G401 (cell line): ENCODE data around the gene LRRC4. TPM values are rescaled to one million over a fixed set of nuclear protein-coding genes. Genes with fewer than 3 reads are reported as not detected.

Experiments
- DNase-seq: peaks from one replicate; pipeline ENCODE4 v3.0.0-alpha.2; 2015; ENCODE audit warnings: low spot score
- in situ Hi-C: cut with HindIII; loops from 2 replicates; pipeline ENCODE4 v1.10.0; 2016; ENCODE audit warnings: low sequenced_read_pairs, mixed read lengths
- total RNA-seq: library from RNA; depleted of rRNA; stranded (reverse); fragments of >200 nt; shearing (Covaris generic); gene quantifications from 2 replicates; pipeline ENCODE4 v1.2.3, GENCODE V29; 2014

LRRC4 gene
- total RNA-seq, 1 experiment from 2014 or later, result 0.10 TPM

GRCh38 chr7:128035712-128036111 is 4.5 kb upstream of the LRRC4 start:
- in situ Hi-C loops, result no loop called here
- peak; percentile 84 for DNase-seq

DNA sequence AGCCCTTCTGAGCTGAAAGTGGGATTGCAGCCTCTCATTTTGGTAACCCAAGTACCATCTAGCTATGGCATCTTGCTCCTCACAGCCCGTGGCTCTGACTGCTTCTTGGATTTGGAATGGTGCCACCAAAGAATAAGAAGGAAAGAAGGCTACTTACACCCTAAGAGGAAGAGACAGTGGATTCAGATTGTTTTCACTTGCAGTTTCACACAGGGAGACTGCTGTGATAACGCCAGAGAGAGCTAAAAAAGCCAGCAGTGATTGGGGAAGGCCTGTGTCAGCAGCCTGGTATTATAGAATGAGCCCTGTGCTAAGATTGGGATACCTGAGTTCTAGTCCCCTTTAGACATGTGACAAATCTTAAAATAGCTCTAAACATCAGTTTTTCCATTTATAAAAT is 3.6 kb upstream of the LRRC4 start:
- in situ Hi-C loops, result no loop called here
- no peak for DNase-seq

DNA sequence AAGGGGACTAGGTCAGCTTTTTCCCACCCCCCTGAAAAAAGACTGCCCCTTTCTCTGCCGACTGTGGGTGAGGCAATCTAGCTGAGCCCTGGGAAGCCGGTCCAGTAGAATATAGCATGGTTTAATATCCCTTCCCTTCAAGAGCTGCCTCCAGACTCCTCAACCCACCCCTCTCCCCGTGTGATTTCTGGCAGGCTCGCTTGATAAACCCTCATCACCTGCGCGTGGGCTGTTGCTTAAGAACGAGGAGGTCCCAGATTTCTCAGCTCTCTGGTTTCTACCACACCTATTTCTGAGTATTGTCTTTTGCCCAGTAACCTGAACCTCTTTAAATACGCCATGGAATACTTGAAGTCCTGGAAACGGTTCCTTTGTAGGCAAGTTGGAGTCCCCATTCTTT is 2.0 kb upstream of the LRRC4 start:
- in situ Hi-C loops, result no loop called here

GRCh38 chr7:128032605-128033235 is 1.5 kb upstream of the LRRC4 start:
- in situ Hi-C loops, result no loop called here
- peak; percentile 72 for DNase-seq

More for the DNA sequence above, 2.0 kb upstream of the LRRC4 start:
- DNase-seq, result no peak

DNA sequence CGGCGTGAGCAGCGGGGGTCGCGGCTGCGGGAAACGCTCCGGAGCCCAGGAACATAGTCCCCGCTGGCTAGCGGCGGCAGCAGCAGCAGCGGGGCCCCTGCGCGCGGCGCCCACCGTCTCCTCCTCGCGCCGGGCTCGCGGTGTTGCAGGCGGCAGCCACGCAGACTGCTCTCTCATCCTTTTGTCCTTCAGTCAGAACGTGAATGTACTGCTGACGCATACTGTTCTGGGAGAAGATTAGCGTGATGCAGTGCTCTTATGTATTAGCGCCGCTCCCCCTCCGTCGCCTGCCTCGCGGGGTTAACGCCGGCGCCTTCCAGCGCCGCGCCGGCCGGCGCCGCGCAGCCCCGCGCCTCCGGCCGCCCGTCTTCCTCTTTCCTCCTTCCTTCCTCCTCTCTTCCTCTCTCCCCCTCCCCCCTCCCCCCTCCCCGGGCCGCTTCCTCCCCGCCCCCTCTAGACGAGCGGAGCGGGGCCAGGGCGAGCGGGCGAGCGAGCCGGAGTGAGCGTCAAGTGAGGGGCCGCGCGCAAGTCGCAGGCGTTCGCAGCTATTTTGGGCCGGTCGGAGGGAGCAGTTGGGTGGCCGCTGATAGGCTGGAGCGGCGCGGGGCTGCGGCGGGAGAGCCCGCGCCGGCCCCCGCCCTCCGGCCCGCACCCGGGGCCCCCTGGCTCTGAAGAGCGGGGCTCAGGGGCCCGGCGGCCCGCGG is 816 bp upstream of the LRRC4 start:
- in situ Hi-C loops, result no loop called here
- DNase-seq, result peak; percentile 76

DNA sequence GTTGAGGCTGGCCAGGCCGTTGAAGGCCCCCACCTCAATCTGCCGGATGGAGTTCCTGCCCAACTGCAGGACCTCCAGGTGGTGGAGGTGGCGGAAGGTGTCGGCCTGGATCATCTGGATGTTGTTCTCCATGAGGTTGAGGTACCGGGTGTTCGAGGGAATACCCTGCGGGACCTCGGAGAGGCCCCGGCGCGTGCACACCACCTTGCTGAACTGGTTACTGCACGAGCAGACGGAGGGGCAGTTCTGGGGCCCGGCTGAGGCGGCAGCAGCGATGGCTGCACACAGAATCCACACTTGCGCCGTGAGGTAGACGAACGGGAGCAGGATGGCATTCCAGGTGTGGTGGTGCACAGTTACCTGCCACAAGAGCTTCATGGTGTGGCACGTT is 979 bp downstream of the LRRC4 start:
- in situ Hi-C loops, result no loop called here
- no peak for DNase-seq

DNA sequence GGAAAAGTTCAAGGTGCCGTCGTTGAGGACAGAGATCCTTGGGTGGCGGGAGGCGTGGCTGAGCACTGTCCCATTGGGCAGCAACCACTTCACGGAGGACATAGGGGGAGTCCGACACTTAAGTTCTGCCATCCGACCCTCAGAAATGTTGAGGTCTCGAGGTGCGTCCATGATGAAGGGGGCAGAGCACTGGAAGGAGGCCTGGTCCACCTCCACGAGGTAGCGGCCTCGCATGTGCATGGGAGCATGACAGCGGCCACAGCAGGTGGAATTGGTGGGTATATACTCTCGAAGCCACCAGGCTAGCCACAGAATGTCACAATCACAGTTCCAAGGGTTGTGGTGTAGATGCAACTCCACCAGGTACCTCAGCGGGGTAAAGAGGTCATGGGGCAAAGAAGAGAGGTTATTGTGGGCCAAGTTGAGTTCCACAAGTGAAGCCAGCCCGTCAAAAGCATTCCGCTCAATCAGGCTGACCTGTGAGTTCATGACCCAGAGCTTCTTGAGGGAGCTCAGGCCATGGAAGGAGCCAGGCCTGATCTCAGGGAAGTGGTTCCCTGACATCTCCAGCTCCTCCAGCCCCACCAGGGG is 1.7 kb downstream of the LRRC4 start:
- in situ Hi-C loops, result no loop called here
- DNase-seq, result no peak

DNA sequence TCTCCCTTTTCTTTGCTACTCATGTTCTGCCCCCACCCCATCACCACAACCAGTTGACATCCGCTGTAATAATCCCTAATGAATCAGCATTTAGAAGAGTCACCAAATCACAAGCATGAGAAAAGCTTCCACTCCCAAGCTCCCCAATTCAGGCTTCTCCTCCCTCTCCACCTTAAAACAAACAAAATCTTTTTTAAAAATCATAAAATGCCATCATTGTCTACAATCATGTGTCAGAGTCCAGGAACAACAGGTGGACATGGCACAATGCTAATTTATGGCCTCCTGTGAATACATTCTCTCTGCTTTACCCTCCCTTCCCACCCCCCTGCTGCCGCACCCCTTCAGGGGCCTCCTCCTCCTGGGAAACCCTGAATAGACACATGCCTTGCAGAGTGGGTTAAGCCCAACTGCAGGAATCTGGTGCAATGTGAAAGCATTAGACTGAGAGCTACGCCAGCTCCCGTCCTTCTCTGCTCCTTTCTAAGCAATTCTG is 3.7 kb downstream of the LRRC4 start:
- peak; percentile 53 for DNase-seq
- in situ Hi-C loops, result no loop called here

DNA sequence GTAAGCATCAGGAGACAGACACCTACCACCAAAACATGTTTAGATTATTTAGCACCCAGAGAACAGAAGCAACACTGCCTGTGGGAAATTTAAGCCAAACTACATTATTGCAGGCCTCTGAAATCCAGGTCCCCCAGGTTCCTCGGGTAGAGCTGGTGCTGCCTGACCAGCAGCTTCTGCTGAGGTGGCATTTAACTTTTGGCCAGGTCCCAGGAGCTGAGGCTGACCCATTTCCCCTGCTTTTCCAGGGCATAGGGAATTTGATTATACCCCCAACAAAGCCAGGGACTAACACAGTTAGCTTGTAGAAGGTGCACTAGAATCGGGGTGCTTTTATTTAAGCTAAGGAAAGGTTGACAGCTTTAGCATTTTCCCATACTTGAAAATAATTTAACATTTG is 4.7 kb downstream of the LRRC4 start:
- DNase-seq, result peak; percentile 82
- in situ Hi-C loops, result no loop called here

DNA sequence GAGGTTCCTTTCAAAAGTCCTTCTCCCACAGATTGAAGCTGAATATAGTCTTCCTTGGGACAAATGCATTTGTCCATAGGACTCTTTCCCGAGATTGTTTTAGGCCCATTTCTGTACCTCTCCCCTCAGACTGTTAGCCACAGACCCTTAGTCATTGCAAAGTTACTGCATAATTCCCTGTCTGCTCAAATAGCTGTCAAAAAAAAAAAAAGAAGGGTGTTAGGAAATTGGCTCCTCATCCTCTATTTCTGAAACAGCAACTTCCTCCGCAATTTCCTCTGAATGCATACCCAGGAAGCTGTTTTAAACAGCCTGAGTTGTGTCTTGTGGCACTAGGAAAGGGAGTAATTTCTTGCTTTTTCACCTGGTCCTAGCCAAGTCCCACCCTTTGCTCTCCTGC is 5.4 kb downstream of the LRRC4 start:
- in situ Hi-C loops, result no loop called here
- DNase-seq, result no peak

DNA sequence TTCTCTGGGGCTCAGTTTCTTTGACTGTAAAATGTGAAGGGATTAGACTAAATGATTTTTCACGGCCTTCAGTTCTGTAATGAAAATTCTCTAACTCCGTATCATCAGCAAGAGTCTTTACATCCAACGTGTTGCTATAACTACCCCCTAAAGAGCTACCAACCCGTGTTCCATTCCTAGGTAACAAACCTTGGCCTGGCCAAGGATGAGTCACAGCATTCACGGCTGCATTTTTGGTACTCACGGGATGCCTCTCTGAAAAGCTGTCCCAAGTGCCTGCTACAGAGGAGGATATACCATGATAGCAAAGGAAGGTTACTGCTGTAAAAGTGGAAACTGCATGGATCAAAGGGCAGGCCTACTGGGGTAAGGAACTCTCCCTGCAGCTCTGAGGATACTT is 5.9 kb downstream of the LRRC4 start:
- DNase-seq, result no peak
- in situ Hi-C loops, result no loop called here

- no peak for DNase-seq
- in situ Hi-C loops, result no loop called here
Observed at GRCh38 chr7:128024151-128024550, 7.1 kb downstream of the LRRC4 start.

DNA sequence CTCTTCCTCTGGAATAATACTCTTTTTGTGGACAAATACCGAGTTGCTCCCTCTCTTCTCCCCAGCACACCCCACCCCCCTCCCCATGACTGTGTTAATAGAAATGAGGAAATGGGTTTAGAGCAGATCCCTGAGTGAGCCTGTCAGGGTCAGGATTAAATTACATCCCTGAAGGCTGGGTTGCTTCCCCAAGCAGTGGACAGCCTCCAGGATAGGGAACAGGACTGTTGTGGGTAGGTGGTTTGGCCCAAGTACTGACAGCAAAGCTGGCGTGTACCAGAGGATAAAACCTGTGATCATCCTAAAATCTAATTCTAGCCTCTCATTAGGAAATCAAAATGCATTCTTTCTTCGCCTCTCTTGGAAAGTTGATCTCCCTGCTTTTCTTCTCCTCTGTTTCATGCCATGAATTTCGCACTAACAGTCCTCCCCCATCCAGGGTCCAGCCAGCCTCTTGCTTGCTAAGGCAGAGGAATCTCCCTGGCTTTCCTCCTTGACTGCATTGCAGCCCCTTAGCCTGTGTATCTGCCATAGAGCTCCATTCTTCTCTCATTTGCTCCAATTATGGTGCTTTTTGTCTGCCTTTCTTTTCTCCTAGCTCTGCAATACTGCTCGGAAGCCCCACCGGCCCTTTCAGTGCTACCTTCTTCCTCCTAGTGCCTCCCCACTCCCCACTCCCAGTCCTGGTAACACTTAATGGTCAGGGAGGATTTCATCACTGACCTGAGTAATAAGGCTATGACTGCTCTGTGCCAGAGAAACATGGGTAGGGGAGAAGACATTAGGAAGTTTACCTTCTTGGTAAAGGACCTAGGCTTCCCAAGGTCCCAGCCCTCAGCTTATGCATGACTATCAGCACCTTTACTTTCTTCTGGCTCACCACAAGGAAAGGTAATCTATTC is 8.4 kb downstream of the LRRC4 start:
- no peak for DNase-seq
- in situ Hi-C loops, result no loop called here

DNA sequence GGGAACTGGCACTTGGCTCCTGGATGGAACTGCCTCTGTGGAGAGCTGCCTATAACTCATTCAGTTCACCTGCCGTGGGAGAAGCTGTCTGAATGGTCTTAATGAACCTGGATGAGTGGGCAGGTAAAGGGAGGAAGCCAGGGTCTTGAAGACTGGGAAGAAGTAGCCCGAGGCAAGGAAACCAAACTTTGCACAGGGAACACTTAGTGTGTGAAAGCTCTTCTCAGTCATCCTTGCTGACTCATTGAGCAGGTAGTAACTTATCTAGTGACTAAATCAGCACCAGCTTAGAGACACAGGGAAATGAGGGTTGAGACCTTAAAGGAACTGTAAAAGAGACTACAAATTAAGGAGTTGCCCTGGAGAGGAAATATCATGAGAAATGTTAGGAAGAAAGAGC is 9.9 kb downstream of the LRRC4 start:
- DNase-seq, result no peak
- in situ Hi-C loops, result no loop called here

GRCh38 chr7:128020159-128020558 is 11.1 kb downstream of the LRRC4 start:
- in situ Hi-C loops, result no loop called here

DNA sequence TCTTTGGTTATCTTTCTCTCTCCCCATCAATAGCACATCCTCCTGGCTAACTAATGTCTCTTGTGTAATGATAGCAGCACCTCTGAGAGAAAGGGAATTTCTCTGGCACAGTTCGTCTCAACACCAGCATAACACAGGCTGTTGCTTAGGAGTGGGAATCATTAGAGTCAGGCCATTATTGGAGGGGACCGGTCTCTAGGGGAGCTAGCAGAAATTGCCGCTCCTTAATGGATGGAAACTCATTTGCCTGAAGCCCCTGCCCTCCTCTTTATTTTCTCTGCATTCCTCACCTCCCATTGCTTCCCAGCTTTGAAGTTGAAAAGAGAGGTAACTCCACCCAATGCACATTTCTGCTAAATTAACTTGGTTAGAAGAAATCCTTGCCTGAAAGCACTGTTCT is 11.9 kb downstream of the LRRC4 start:
- DNase-seq, result no peak
- in situ Hi-C loops, result no loop called here

More at GRCh38 chr7:128020159-128020558, 11.1 kb downstream of the LRRC4 start:
- no peak for DNase-seq

DNA sequence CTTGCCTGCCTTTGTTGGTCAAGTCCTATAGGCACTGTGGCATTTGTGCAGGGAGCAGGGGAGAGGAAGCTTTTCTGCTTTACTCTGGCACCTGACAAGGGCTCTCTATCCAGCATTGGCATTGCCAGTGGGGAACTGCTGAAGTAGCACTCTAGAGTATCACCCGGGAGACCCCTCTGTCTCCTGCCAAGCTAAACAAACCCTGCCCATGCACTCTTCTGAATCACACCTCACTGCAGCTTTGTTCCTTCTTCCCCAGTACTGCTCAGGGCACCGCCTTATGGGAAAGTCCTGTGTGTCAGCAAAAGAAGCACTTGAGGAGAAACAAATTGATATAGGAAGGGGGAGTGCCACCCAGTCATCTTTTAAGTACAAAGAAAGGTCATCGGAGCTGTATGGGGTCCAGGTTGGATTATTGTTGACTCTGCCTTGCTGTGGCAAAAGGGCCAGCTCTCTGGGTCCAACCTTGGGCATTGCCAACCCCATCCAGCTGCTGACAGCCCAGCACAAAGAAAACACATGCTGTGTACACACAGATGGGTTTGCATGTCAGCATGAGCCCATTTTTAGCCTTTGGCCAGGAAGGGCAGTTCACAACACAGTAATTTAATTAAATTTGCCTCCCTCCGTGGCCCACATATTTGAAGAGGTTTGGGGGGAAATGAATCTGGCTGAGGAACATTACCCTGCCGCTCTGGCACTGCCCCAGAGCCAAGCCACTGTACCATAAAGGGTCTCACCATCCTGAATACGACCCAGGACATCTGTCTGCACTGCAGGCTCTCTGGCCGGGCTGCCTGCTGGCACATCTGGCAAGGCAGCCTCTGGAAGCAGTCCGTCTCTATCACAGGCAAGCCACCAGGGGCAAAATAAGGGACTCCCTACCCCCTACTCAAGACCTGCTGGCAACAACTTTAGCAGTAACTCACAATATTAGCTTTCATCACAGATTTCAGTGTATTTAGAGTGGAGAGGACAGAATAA is 13.1 kb downstream of the LRRC4 start:
- in situ Hi-C loops, result no loop called here
- DNase-seq, result no peak

- in situ Hi-C loops, result no loop called here
Observed at GRCh38 chr7:128017460-128017859, 13.8 kb downstream of the LRRC4 start.

More at GRCh38 chr7:128017460-128017859, 13.8 kb downstream of the LRRC4 start:
- no peak for DNase-seq
